SK-N-SH (cell line): ENCODE data around the gene SLC25A42. TPM values are rescaled to one million over a fixed set of nuclear protein-coding genes. Genes with fewer than 3 reads are reported as not detected.

Source experiments
- CTCF ChIA-PET: fragments of 300-600, 350-600 bp; formaldehyde crosslinking; extraction: SDS; loops from one replicate; lab custom pipeline; 2021; lab: Yijun Ruan, JAX
- POLR2A ChIA-PET: fragments of 350-600 bp; sonication (Branson Sonifier 250); formaldehyde crosslinking; extraction: SDS; loops from one replicate; lab custom pipeline; 2020; ENCODE audit warnings: antibody characterized with exemption, inconsistent platforms; lab: Yijun Ruan, JAX
- DNase-seq: peaks from one replicate; pipeline ENCODE4 v3.0.0; 2012
- H2AFZ ChIP-seq: fragments of 200-600 bp; sonication (generic); 2 replicates; pipeline ENCODE4 v1.8.1; 2016; ENCODE audit warnings: antibody characterized with exemption, mild to moderate bottlenecking, low read depth
- H3F3A ChIP-seq: fragments of 200-600 bp; sonication (generic); replicated peaks from 2 replicates; pipeline ENCODE3; 2016; ENCODE audit warnings: antibody characterized with exemption, mild to moderate bottlenecking; ENCODE audit not compliant: insufficient read depth
- H3K27ac ChIP-seq, 2 experiments: fragments of 200-500 bp in 1 of 2; fragments of 200-600 bp in 1 of 2; sonication (Bioruptor generic) in 1 of 2; sonication (generic), shearing (Covaris generic) in 1 of 2; 2 replicates each; pipeline versions ENCODE4 v1.5.1 to v1.6.1; 2014 to 2016; ENCODE audit warnings: low read depth in 2 of 2, inconsistent platforms in 1 of 2, low read length in 1 of 2, mild to moderate bottlenecking in 1 of 2, mixed read lengths in 1 of 2
- H3K27me3 ChIP-seq: fragments of 200-600 bp; sonication (generic), shearing (Covaris generic); 2 replicates; pipeline ENCODE4 v1.6.1; 2016; ENCODE audit warnings: mixed run types; ENCODE audit not compliant: insufficient read depth
- H3K36me3 ChIP-seq, 2 experiments: fragments of 200-500 bp in 1 of 2; fragments of 200-600 bp in 1 of 2; sonication (Bioruptor generic) in 1 of 2; sonication (generic) in 1 of 2; replicated peaks in 1 of 2; 2 replicates each; pipeline versions ENCODE3 to v1.5.1; 2014 to 2016; ENCODE audit warnings: low read length in 1 of 2, mild to moderate bottlenecking in 1 of 2; ENCODE audit not compliant: insufficient read depth in 2 of 2, control insufficient read depth in 1 of 2
- H3K4me1 ChIP-seq, 2 experiments: fragments of 200-500 bp in 1 of 2; fragments of 200-600 bp in 1 of 2; sonication (Bioruptor generic) in 1 of 2; sonication (generic), shearing (Covaris generic) in 1 of 2; 2 replicates each; pipeline versions ENCODE4 v1.5.1 to v1.6.1; 2014 to 2016; ENCODE audit warnings: low read depth in 1 of 2, low read length in 1 of 2, mixed run types in 1 of 2; ENCODE audit not compliant: insufficient read depth in 2 of 2, control insufficient read depth in 1 of 2
- H3K4me2 ChIP-seq: fragments of 200-600 bp; sonication (generic), shearing (Covaris generic); 2 replicates; pipeline ENCODE4 v1.6.1; 2017; ENCODE audit warnings: mixed run types
- H3K4me3 ChIP-seq, 2 experiments: fragments of 200-500 bp in 1 of 2; fragments of 200-600 bp in 1 of 2; sonication (Bioruptor generic) in 1 of 2; sonication (generic), shearing (Covaris generic) in 1 of 2; 2 replicates each; pipeline versions ENCODE4 v1.5.1 to v1.8.1; 2014 to 2016; ENCODE audit warnings: low read depth in 2 of 2, inconsistent platforms in 1 of 2, low read length in 1 of 2, mild to moderate bottlenecking in 1 of 2, mixed read lengths in 1 of 2, moderate library complexity in 1 of 2
- H3K79me2 ChIP-seq: fragments of 200-600 bp; sonication (generic); 2 replicates; pipeline ENCODE4 v1.8.1; 2017; ENCODE audit warnings: mild to moderate bottlenecking; ENCODE audit not compliant: insufficient read depth
- H3K9ac ChIP-seq: fragments of 200-600 bp; sonication (generic); 2 replicates; pipeline ENCODE4 v1.6.1; 2017; ENCODE audit warnings: mixed run types
- H3K9me2 ChIP-seq: fragments of 200-600 bp; sonication (generic); 2 replicates; pipeline ENCODE4 v1.6.1; 2017; ENCODE audit warnings: mixed run types
- H3K9me3 ChIP-seq: fragments of 200-600 bp; sonication (generic); 2 replicates; pipeline ENCODE4 v1.6.1; 2017; ENCODE audit warnings: mixed run types, mild to moderate bottlenecking, moderate library complexity
- H4K20me1 ChIP-seq: fragments of 200-600 bp; sonication (generic); 2 replicates; pipeline ENCODE4 v1.6.1; 2017; ENCODE audit warnings: mild to moderate bottlenecking, mixed run types; ENCODE audit not compliant: insufficient read depth
- GABPA ChIP-seq: IDR thresholded peaks from 2 replicates; pipeline ENCODE4 v1.4.0; 2012; ENCODE audit warnings: low read depth, mild to moderate bottlenecking
- GATA2 ChIP-seq: sonication (generic); formaldehyde crosslinking; IDR thresholded peaks from 2 replicates; pipeline ENCODE4 v1.5.0; 2020; ENCODE audit warnings: mild to moderate bottlenecking, missing genetic modification reagents
- IRF3 ChIP-seq: fragments of 150-350 bp; IDR thresholded peaks from 2 replicates; pipeline ENCODE4 v1.6.1; 2016; ENCODE audit warnings: mild to moderate bottlenecking, low read depth, low read length
- MAX ChIP-seq: IDR thresholded peaks from 2 replicates; pipeline ENCODE4 v1.4.0; 2012; ENCODE audit warnings: low read depth
- MXI1 ChIP-seq: IDR thresholded peaks from 2 replicates; pipeline ENCODE4 v1.6.1; 2012; ENCODE audit warnings: mild to moderate bottlenecking, low read depth, low read length, improper control_type of control experiment
- RAD21 ChIP-seq: IDR thresholded peaks from 2 replicates; pipeline ENCODE4 v1.6.1; 2012; ENCODE audit warnings: mild to moderate bottlenecking, low read length
- SMC3 ChIP-seq: IDR thresholded peaks from 2 replicates; pipeline ENCODE4 v1.6.1; 2012; ENCODE audit warnings: low read depth, low read length, improper control_type of control experiment
- TAF1 ChIP-seq: IDR thresholded peaks from 2 replicates; pipeline ENCODE4 v1.6.1; 2012; ENCODE audit warnings: low read depth, mild to moderate bottlenecking, low read length, moderate library complexity, borderline replicate concordance
- USF1 ChIP-seq: IDR thresholded peaks from 2 replicates; pipeline ENCODE4 v1.4.0; 2012; ENCODE audit warnings: low read depth, borderline replicate concordance
- USF2 ChIP-seq: fragments of 150-350 bp; IDR thresholded peaks from 2 replicates; pipeline ENCODE4 v1.6.1; 2017; ENCODE audit warnings: antibody characterized with exemption, low read length, low read depth, borderline replicate concordance
- ZBTB33 ChIP-seq: IDR thresholded peaks from 2 replicates; pipeline ENCODE4 v1.4.0; 2012; ENCODE audit warnings: low read depth, borderline replicate concordance
- WGBS: methylation state at CpG from one replicate; pipeline ENCODE4 v1.1.6; 2017; ENCODE audit warnings: low lambda C conversion rate; 5-methylcytosine and 5-hydroxymethylcytosine counted together
- polyA plus RNA-seq, 3 experiments: library from polyadenylated mRNA; depleted of rRNA; stranded (reverse); fragments of >200 nt; gene quantifications; 2 replicates each; pipeline ENCODE4 v1.2.3, GENCODE V29; 2012

SLC25A42 gene
- polyA plus RNA-seq, 1 of the 3 experiments (the other 2 are of a cell fraction): 6.1 TPM

- no peaks in the 10 kb centered on the region for H3K79me2 ChIP-seq
- ChIA-PET POLR2A (no interaction called here), CTCF (interaction anchor here (1.0 to 4.2 kb wide), 3 partner anchors 14 to 25 kb away, joined by 3 to 25 read pairs (median 9); no protein-coding TSS in a partner anchor)
- no peaks in the 10 kb centered on the region for H3K4me1 ChIP-seq
- no peaks in the 10 kb centered on the region for H3F3A ChIP-seq
- no peaks in the 10 kb centered on the region for H3K9me3 ChIP-seq
- peaks cover 0 to 8% of the 10 kb centered on the region in 2 experiments for H3K36me3 ChIP-seq
- DNase-seq: no peak
- no peaks in the 10 kb centered on the region for H3K9me2 ChIP-seq
- H3K9ac ChIP-seq: no peak overlapping the region
- no peak overlapping the region for H3K4me3 ChIP-seq
- WGBS: 93% methylated on average over 6 of the region's 26 CpGs
- H3K27ac ChIP-seq: no peak overlapping the region
- no peaks in the 10 kb centered on the region for H4K20me1 ChIP-seq
- H2AFZ ChIP-seq: no peak overlapping the region
- no peak overlapping the region for H3K4me2 ChIP-seq
- TF ChIP-seq USF2: no peak
- TF ChIP-seq MXI1: no peak
- no peak for TF ChIP-seq ZBTB33
- no peak for TF ChIP-seq GABPA
- H3K27me3 ChIP-seq: no peaks in the 10 kb centered on the region
Measured at GRCh38 chr19:19160461-19161035, 96.8 kb downstream of the SLC25A42 start.

GRCh38 chr19:19162495-19162894, 98.7 kb downstream of the SLC25A42 start:
- no peaks in the 10 kb centered on the region for H3K79me2 ChIP-seq
- no peaks in the 10 kb centered on the region for H3K36me3 ChIP-seq
- no peak overlapping the region for H3K4me2 ChIP-seq
- no peaks in the 10 kb centered on the region for H3F3A ChIP-seq
- TF ChIP-seq IRF3: no peak
- TF ChIP-seq GATA2: no peak
- no peak for TF ChIP-seq TAF1
- TF ChIP-seq USF1: no peak
- no peak for TF ChIP-seq MAX
- no peak for TF ChIP-seq SMC3
- no peak for TF ChIP-seq RAD21
- 97% methylated on average over 3 of the region's 7 CpGs for WGBS
- CTCF ChIA-PET: interaction anchor here (3.7 to 4.2 kb wide), 2 partner anchors 13 to 16 kb away, joined by 22 to 25 read pairs; no protein-coding TSS in a partner anchor
- H3K9ac ChIP-seq: no peak overlapping the region
- no peaks in the 10 kb centered on the region for H3K9me3 ChIP-seq
- H3K9me2 ChIP-seq: no peaks in the 10 kb centered on the region
- no peak overlapping the region for H2AFZ ChIP-seq
- no peak for DNase-seq
- no peak overlapping the region for H3K4me3 ChIP-seq
- no peaks in the 10 kb centered on the region for H3K4me1 ChIP-seq
- no peaks in the 10 kb centered on the region for H4K20me1 ChIP-seq
- no peak overlapping the region for H3K27ac ChIP-seq
- H3K27me3 ChIP-seq: no peaks in the 10 kb centered on the region
- POLR2A ChIA-PET: no interaction called here

Other genes starting within 250 kb of the SLC25A42 start
- 20.3 and 33.3 TPM in 2 replicates for gene UPF1, start 232.0 kb upstream of the SLC25A42 start, polyA plus RNA-seq (2012; rRNA removed)
- 5.4 and 7.3 TPM in 2 replicates for gene CERS1, start 167.8 kb upstream of the SLC25A42 start, polyA plus RNA-seq (2012; rRNA removed)
- gene COPE, start 144.6 kb upstream of the SLC25A42 start, polyA plus RNA-seq (2012; rRNA removed): 412 and 450 TPM in 2 replicates
- 81.7 and 86.8 TPM in 2 replicates for gene DDX49, start 144.3 kb upstream of the SLC25A42 start, polyA plus RNA-seq (2012; rRNA removed)
- gene HOMER3, start 122.8 kb upstream of the SLC25A42 start, polyA plus RNA-seq (2012; rRNA removed): 81.0 and 83.0 TPM in 2 replicates
- gene SUGP2, start 30.5 kb upstream of the SLC25A42 start, polyA plus RNA-seq (2012; rRNA removed): 56.3 and 74.9 TPM in 2 replicates
- gene ARMC6, start 30.4 kb upstream of the SLC25A42 start, polyA plus RNA-seq (2012; rRNA removed): 32.2 and 34.7 TPM in 2 replicates
- 37.8 and 39.3 TPM in 2 replicates for gene TMEM161A, start 74.5 kb downstream of the SLC25A42 start, polyA plus RNA-seq (2012; rRNA removed)
- 1.0 and 1.1 TPM in 2 replicates for gene MEF2B, start 106.3 kb downstream of the SLC25A42 start, polyA plus RNA-seq (2012; rRNA removed)
- gene BORCS8, start 128.2 kb downstream of the SLC25A42 start, polyA plus RNA-seq (2012; rRNA removed): 33.7 and 36.4 TPM in 2 replicates
- gene RFXANK, start 128.3 kb downstream of the SLC25A42 start, polyA plus RNA-seq (2012; rRNA removed): 98.2 and 117 TPM in 2 replicates
- 21.2 and 21.9 TPM in 2 replicates for gene NR2C2AP, start 139.4 kb downstream of the SLC25A42 start, polyA plus RNA-seq (2012; rRNA removed)
- gene NCAN, start 148.0 kb downstream of the SLC25A42 start, polyA plus RNA-seq (2012; rRNA removed): 0.03 and 0.10 TPM in 2 replicates
- gene TM6SF2, start 209.3 kb downstream of the SLC25A42 start, polyA plus RNA-seq (2012; rRNA removed): 1.4 and 1.8 TPM in 2 replicates